Ascending aorta (tissue), 2 donors: ENCODE measurements around the gene DISP3. TPM values are rescaled to one million over a fixed set of nuclear protein-coding genes. Genes with fewer than 3 reads are reported as not detected.
A peak's percentile ranks its signal among the peaks of the same experiment; 100 is the strongest.

Source experiments
- DNase-seq, 2 donors: peaks; one replicate each; pipeline ENCODE4 v3.0.0-alpha.2; 2019; ENCODE audit warnings: low spot score in 2 of 2
- H3K27ac ChIP-seq, 2 donors: fragments of 200-600 bp; sonication (generic); one replicate each; pipeline ENCODE4 v1.5.1; 2016 to 2017; ENCODE audit warnings: mild to moderate bottlenecking in 1 of 2
- H3K27me3 ChIP-seq: fragments of 200-600 bp; sonication (generic); one replicate; pipeline ENCODE4 v1.5.1; 2017
- H3K36me3 ChIP-seq, 2 donors: fragments of 200-600 bp; sonication (generic); one replicate each; pipeline ENCODE4 v1.5.1; 2016
- H3K4me1 ChIP-seq, 2 donors: fragments of 200-600 bp; sonication (generic); one replicate each; pipeline ENCODE4 v1.5.1; 2016 to 2017; ENCODE audit warnings: mild to moderate bottlenecking in 1 of 2
- H3K4me3 ChIP-seq, 2 donors: fragments of 200-600 bp; sonication (generic); one replicate each; pipeline ENCODE4 v1.5.1; 2016 to 2017; ENCODE audit warnings: mild to moderate bottlenecking in 1 of 2
- H3K9me3 ChIP-seq, 2 donors: fragments of 200-600 bp; sonication (generic); one replicate each; pipeline ENCODE4 v1.5.1; 2016
- CTCF ChIP-seq, 3 experiments: fragments of 200-600 bp in 2 of 3; fragments of 450-650 bp in 1 of 3; sonication (generic) in 2 of 3; IDR thresholded peaks; one replicate each; pipeline ENCODE4 v1.5.1; 2016 to 2019; ENCODE audit warnings: antibody characterized with exemption in 3 of 3, mild to moderate bottlenecking in 1 of 3, moderate library complexity in 1 of 3
- intact Hi-C: fragments of 100-400 bp; cut with DNase I; formaldehyde crosslinking; loops from one replicate; pipeline ENCODE4 v1.15.1; 2023
- total RNA-seq: library from RNA; depleted of rRNA; stranded (reverse); fragments of >200 nt; gene quantifications from one replicate; pipeline ENCODE4 v1.1.0, GENCODE V29; 2016

Gene DISP3
- not detected for total RNA-seq

GRCh38 chr1:11478571-11479374 lies at the start of gene DISP3:
DISP3 (plus strand) TSS chr1:11479155; CDS start chr1:11500993, 21,838 bp downstream.
- peaks cover 0 to 7% of the 10 kb centered on the region in 2 donors for H3K4me1 ChIP-seq
- H3K4me3 ChIP-seq, result peak within 1 kb of the TSS; percentile 50 to 56
- DNase-seq, result no peak
- intact Hi-C loops, result no loop called here
- peaks cover 23% of the 10 kb centered on the region for H3K27me3 ChIP-seq
- no peaks in the 10 kb centered on the region for H3K9me3 ChIP-seq
- no peak within 1 kb of the TSS for H3K27ac ChIP-seq
- peak in 1 of 3 experiments; percentile 20 for TF ChIP-seq CTCF (IDR thresholded peaks at IDR 0.05)
- no peaks in the 10 kb centered on the region for H3K36me3 ChIP-seq

- no peaks in the 10 kb centered on the region for H3K27me3 ChIP-seq
- H3K4me3 ChIP-seq, result no peak overlapping the region
- no peak for TF ChIP-seq CTCF (IDR thresholded peaks at IDR 0.05)
- H3K9me3 ChIP-seq, result no peaks in the 10 kb centered on the region
- H3K36me3 ChIP-seq, result no peaks in the 10 kb centered on the region
- intact Hi-C loops, result no loop called here
- no peak for DNase-seq
- no peak overlapping the region for H3K27ac ChIP-seq
- H3K4me1 ChIP-seq, result no peaks in the 10 kb centered on the region
Measured at GRCh38 chr1:11429226-11429625, 49.7 kb upstream of the DISP3 start.

GRCh38 chr1:11429935-11430334 lies 49.0 kb upstream of the DISP3 start:
- no peak for DNase-seq
- no peaks in the 10 kb centered on the region for H3K36me3 ChIP-seq
- intact Hi-C loops, result no loop called here

GRCh38 chr1:11431941-11432507 lies 46.9 kb upstream of the DISP3 start:
- intact Hi-C loops, result no loop called here
- Histone ChIP-seq H3K36me3 (no peaks in the 10 kb centered on the region), H3K4me1 (no peaks in the 10 kb centered on the region), H3K4me3 (no peak overlapping the region), H3K9me3 (no peaks in the 10 kb centered on the region), H3K27me3 (no peaks in the 10 kb centered on the region), H3K27ac (no peak overlapping the region)
- no peak for DNase-seq
- TF ChIP-seq CTCF (IDR thresholded peaks at IDR 0.05), result no peak

More at GRCh38 chr1:11429935-11430334, 49.0 kb upstream of the DISP3 start:
- no peak overlapping the region for H3K4me3 ChIP-seq
- no peaks in the 10 kb centered on the region for H3K27me3 ChIP-seq
- H3K4me1 ChIP-seq, result no peaks in the 10 kb centered on the region
- H3K27ac ChIP-seq, result no peak overlapping the region
- no peaks in the 10 kb centered on the region for H3K9me3 ChIP-seq
- TF ChIP-seq CTCF (IDR thresholded peaks at IDR 0.05), result no peak

GRCh38 chr1:11432526-11432925 lies 46.4 kb upstream of the DISP3 start:
- Histone ChIP-seq H3K4me1 (no peaks in the 10 kb centered on the region), H3K9me3 (no peaks in the 10 kb centered on the region), H3K27me3 (no peaks in the 10 kb centered on the region), H3K27ac (no peak overlapping the region), H3K4me3 (no peak overlapping the region), H3K36me3 (no peaks in the 10 kb centered on the region)
- no peak for DNase-seq
- intact Hi-C loops, result no loop called here
- no peak for TF ChIP-seq CTCF (IDR thresholded peaks at IDR 0.05)
